Keratinocyte (primary cell): Measurements from ENCODE around the gene NTNG1. TPM values are rescaled to one million over a fixed set of nuclear protein-coding genes. Genes with fewer than 3 reads are reported as not detected.

Experiments used
- DNase-seq: peaks from one replicate; pipeline ENCODE4 v3.0.0-alpha.2; 2011; ENCODE audit warnings: low read depth, missing footprints, low spot score
- FAIRE-seq: peaks from 2 replicates; lab custom pipeline; 2011; peaks lifted over from hg19 to GRCh38; lab: Jason Lieb, UNC
- H2AFZ ChIP-seq: 2 replicates; pipeline ENCODE4 v1.6.0; 2012; ENCODE audit warnings: low read length, control low read depth, inconsistent platforms; ENCODE audit not compliant: control insufficient read depth
- H3K27ac ChIP-seq: 2 replicates; pipeline ENCODE4 v1.5.1; 2011; ENCODE audit warnings: low read length; ENCODE audit not compliant: control insufficient read depth, insufficient read depth
- H3K27me3 ChIP-seq: 3 replicates; pipeline ENCODE4 v1.6.0; 2011; ENCODE audit warnings: low read length; ENCODE audit not compliant: control insufficient read depth, insufficient read depth; ENCODE audit errors: extremely low read depth
- H3K36me3 ChIP-seq, 2 experiments: 2 replicates in 1 of 2; 3 replicates in 1 of 2; pipeline ENCODE4 v1.5.1; 2011; ENCODE audit warnings: low read length in 2 of 2, mild to moderate bottlenecking in 1 of 2; ENCODE audit not compliant: control insufficient read depth in 2 of 2, insufficient read depth in 2 of 2; ENCODE audit errors: extremely low read depth in 1 of 2
- H3K4me1 ChIP-seq: 3 replicates; pipeline ENCODE4 v1.5.1; 2011; ENCODE audit warnings: low read length; ENCODE audit not compliant: control insufficient read depth, insufficient read depth; ENCODE audit errors: extremely low read depth
- H3K4me2 ChIP-seq: 3 replicates; pipeline ENCODE4 v1.6.0; 2011; ENCODE audit warnings: low read depth, low read length; ENCODE audit not compliant: control insufficient read depth, insufficient read depth; ENCODE audit errors: extremely low read depth
- H3K4me3 ChIP-seq, 3 experiments: fragments of 200-600 bp in 1 of 3; sonication (generic) in 1 of 3; 2 replicates in 2 of 3; 3 replicates in 1 of 3; pipeline ENCODE4 v1.5.1; 2011 to 2016; ENCODE audit warnings: low read length in 3 of 3, mild to moderate bottlenecking in 3 of 3, control low read depth in 2 of 3, inconsistent platforms in 1 of 3, low read depth in 1 of 3, mixed read lengths in 1 of 3, mixed run types in 1 of 3, moderate library complexity in 1 of 3; ENCODE audit not compliant: control insufficient read depth in 2 of 3, insufficient read depth in 2 of 3; ENCODE audit errors: extremely low read depth in 1 of 3
- H3K79me2 ChIP-seq: 2 replicates; pipeline ENCODE4 v1.6.0; 2012; ENCODE audit warnings: low read length; ENCODE audit not compliant: control insufficient read depth, insufficient read depth
- H3K9ac ChIP-seq: 3 replicates; pipeline ENCODE4 v1.6.0; 2011; ENCODE audit warnings: low read length; ENCODE audit not compliant: control insufficient read depth, insufficient read depth; ENCODE audit errors: extremely low read depth
- H3K9me1 ChIP-seq: 3 replicates; pipeline ENCODE4 v1.6.0; 2011; ENCODE audit warnings: low read length; ENCODE audit not compliant: control insufficient read depth, insufficient read depth; ENCODE audit errors: extremely low read depth
- H3K9me3 ChIP-seq: 2 replicates; pipeline ENCODE4 v1.5.1; 2012; ENCODE audit warnings: low read depth, low read length; ENCODE audit not compliant: control insufficient read depth
- H4K20me1 ChIP-seq: 3 replicates; pipeline ENCODE4 v1.6.0; 2011; ENCODE audit warnings: low read length; ENCODE audit not compliant: control insufficient read depth, insufficient read depth; ENCODE audit errors: extremely low read depth
- CTCF ChIP-seq, 3 experiments: IDR thresholded peaks in 1 of 3; conservative IDR thresholded peaks in 1 of 3; optimal IDR thresholded peaks in 1 of 3; 2 replicates in 2 of 3; 3 replicates in 1 of 3; pipeline versions ENCODE3 to v1.5.1; 2011; ENCODE audit warnings: low read length in 3 of 3, mild to moderate bottlenecking in 3 of 3, moderate library complexity in 2 of 3, control low read depth in 1 of 3, inconsistent platforms in 1 of 3; ENCODE audit not compliant: insufficient read depth in 2 of 3; ENCODE audit errors: extremely low read depth in 1 of 3
- EZH2 ChIP-seq: IDR thresholded peaks from one replicate; pipeline ENCODE4 v1.6.1; 2012; ENCODE audit warnings: inconsistent platforms, mild to moderate bottlenecking, low read length, moderate library complexity
- dilution Hi-C: fragments of 300-500 bp; cut with MboI; formaldehyde crosslinking; loops from one replicate; pipeline ENCODE4 v1.7.0; 2020; ENCODE audit warnings: low sequenced_read_pairs; ENCODE audit not compliant: extremely low pct_ligation_motif_present
- polyA plus RNA-seq, 5 experiments: library from polyadenylated mRNA; depleted of rRNA in 3 of 5; stranded (reverse) in 3 of 5; stranded (forward) in 1 of 5; unstranded in 1 of 5; fragments of >200 nt; gene quantifications; 1 replicate in 1 of 5; 2 replicates in 3 of 5; 3 replicates in 1 of 5; pipeline versions ENCODE4 v1.2.1 to v1.2.3, GENCODE V29; 2011 to 2012; ENCODE audit warnings: missing spikeins in 2 of 5, low read depth in 1 of 5, low replicate concordance in 1 of 5

The NTNG1 gene
- polyA plus RNA-seq, 1 donor (not counting 4 experiments of a cell fraction or from before 2014, with no cell fraction given) = 8.1 TPM

DNA sequence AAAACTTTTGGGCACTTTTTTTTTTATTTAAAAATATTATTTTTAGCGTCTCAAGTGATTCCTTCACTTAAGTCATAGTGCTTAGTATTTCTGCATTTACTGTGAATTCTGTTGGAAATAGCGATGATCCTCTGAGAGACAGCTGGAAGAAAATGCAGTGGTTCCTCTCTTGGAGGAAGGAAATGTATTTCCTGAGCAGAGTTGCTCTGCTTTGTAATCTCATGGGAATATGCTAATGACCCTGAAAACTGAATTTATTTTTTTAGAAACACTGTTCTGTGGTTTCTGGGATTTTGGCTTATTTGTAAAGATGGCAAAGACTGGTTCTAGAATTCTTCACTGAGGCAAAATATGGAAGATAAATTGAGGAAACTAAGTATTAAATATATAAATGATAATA, 88.9 kb downstream of the NTNG1 start:
- TF ChIP-seq CTCF (optimal IDR thresholded peaks at IDR 0.05 in 1 of 3, IDR thresholded peaks at IDR 0.05 in 1 of 3, conservative IDR thresholded peaks at IDR 0.05 in 1 of 3; ENCODE audit: extremely low read depth in 1 of 3, insufficient read depth in 2 of 3, low read length in 3 of 3) = no peak
- TF ChIP-seq EZH2 = no peak
- FAIRE-seq = no peak

DNA sequence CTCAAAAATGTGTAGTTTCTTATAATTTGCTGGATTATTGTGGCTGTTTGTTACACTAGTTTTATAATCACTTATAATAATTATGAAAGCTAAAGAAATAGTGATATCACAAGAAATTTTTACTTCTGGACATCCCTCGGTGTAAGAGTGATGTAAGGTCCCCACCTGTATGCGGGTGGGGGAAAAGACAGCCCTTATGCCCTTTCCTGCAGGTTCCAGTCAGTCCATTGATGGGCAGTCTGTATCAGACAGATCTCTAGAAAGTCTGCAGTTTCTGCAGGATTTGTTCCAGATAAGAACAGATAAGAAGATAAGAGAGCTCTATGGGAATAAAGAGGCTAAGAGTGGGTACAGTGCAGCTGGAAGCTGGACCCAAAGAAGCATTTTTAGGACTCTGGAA, 89.3 kb downstream of the NTNG1 start:
- dilution Hi-C loops = no loop called here
- Histone ChIP-seq H3K4me1 (no peaks in the 10 kb centered on the region), H2AFZ (no peak overlapping the region), H3K9me3 (peaks cover 8% of the 10 kb centered on the region), H3K36me3 (no peaks in the 10 kb centered on the region), H3K27me3 (no peaks in the 10 kb centered on the region), H3K9ac (no peak overlapping the region), H3K27ac (no peak overlapping the region), H4K20me1 (no peaks in the 10 kb centered on the region), H3K4me2 (no peak overlapping the region), H3K9me1 (no peaks in the 10 kb centered on the region), H3K4me3 (no peak overlapping the region), H3K79me2 (no peaks in the 10 kb centered on the region)
- TF ChIP-seq EZH2 (no peak), CTCF (optimal IDR thresholded peaks at IDR 0.05 in 1 of 3, IDR thresholded peaks at IDR 0.05 in 1 of 3, conservative IDR thresholded peaks at IDR 0.05 in 1 of 3; ENCODE audit: extremely low read depth in 1 of 3, insufficient read depth in 2 of 3, low read length in 3 of 3) (no peak)
- FAIRE-seq (no peak), DNase-seq (no peak)

More for the DNA sequence above, 88.9 kb downstream of the NTNG1 start:
- Histone ChIP-seq H3K79me2 (no peaks in the 10 kb centered on the region), H3K9me3 (peaks cover 8% of the 10 kb centered on the region), H3K9ac (no peak overlapping the region), H3K4me3 (no peak overlapping the region), H4K20me1 (no peaks in the 10 kb centered on the region), H2AFZ (no peak overlapping the region), H3K27ac (no peak overlapping the region), H3K4me1 (no peaks in the 10 kb centered on the region), H3K36me3 (no peaks in the 10 kb centered on the region), H3K9me1 (no peaks in the 10 kb centered on the region), H3K27me3 (no peaks in the 10 kb centered on the region), H3K4me2 (no peak overlapping the region)
- DNase-seq = no peak
- dilution Hi-C loops = no loop called here
